ENCODE measurements around the gene DNAH7. TPM values are rescaled to one million over a fixed set of nuclear protein-coding genes. Genes with fewer than 3 reads are reported as not detected.
A peak's percentile ranks its signal among the peaks of the same experiment; 100 is the strongest.

Gene DNAH7
- total RNA-seq, 2 experiments from 2014 or later, result 0.07 TPM

GRCh38 chr2:196101325-196101991 is 32.8 kb upstream of the DNAH7 start:
- ChIA-PET POLR2A (interaction anchor here (0.8 to 1.2 kb wide), 4 partner anchors 12 to 679 kb away, joined by 3 read pairs; no protein-coding TSS in a partner anchor), CTCF (interaction anchor here (0.8 to 2.6 kb wide), 5 partner anchors 9 to 236 kb away, joined by 3 to 12 read pairs (median 4); no protein-coding TSS in a partner anchor)
- intact Hi-C loops (cut with micrococcal nuclease), result loop anchor here (5.0 kb wide), 1 partner anchor 41 kb away; no protein-coding TSS in a partner anchor

DNA sequence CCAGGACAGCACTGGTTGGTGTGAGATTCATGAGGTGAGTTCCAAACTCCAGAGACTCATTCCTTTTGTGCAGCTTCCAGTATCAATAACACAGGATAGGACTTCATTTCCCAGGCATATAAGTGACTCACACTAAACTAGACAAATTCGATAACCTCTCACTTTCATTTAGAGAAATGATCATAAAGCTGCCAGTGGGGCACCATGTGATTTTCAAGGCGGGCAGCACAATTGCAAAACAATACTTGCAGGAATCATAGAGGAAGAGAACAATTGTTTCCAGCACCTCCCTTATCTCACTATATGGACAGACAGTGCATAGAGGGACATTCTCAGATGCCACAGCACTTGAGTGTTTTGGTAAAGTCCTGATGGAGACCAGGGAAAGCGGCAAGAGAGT is 31.3 kb upstream of the DNAH7 start:
- no peak for TF ChIP-seq CTCF (IDR thresholded peaks at IDR 0.05)
- ChIA-PET POLR2A (no interaction called here), CTCF (interaction anchor here (1.0 to 1.1 kb wide), 2 partner anchors 23 to 33 kb away, joined by 3 to 4 read pairs; no protein-coding TSS in a partner anchor)
- H3K27ac Mint-ChIP-seq, result no peak overlapping the region
- H3K4me3 Mint-ChIP-seq, result no peak overlapping the region
- peaks cover 2% of the 10 kb centered on the region for H3K9me3 Mint-ChIP-seq
- H3K4me1 Mint-ChIP-seq (ENCODE audit: low read depth), result peaks cover 24% of the 10 kb centered on the region
- no peaks in the 10 kb centered on the region for H3K36me3 Mint-ChIP-seq (ENCODE audit: low read depth)
- no peak for ATAC-seq
- DNase-seq, result no peak
- no peaks in the 10 kb centered on the region for H3K27me3 Mint-ChIP-seq
- intact Hi-C loops (cut with micrococcal nuclease), result loop anchor here (5.0 kb wide), 1 partner anchor 42 kb away; no protein-coding TSS in a partner anchor

More at GRCh38 chr2:196101325-196101991, 32.8 kb upstream of the DNAH7 start:
- Mint-ChIP-seq H3K36me3 (ENCODE audit: low read depth) (no peaks in the 10 kb centered on the region), H3K27ac (peak overlapping the region; percentile 53), H3K4me1 (ENCODE audit: low read depth) (peaks cover 32% of the 10 kb centered on the region), H3K4me3 (no peak overlapping the region), H3K27me3 (no peaks in the 10 kb centered on the region), H3K9me3 (no peaks in the 10 kb centered on the region)
- TF ChIP-seq CTCF (IDR thresholded peaks at IDR 0.05), result no peak
- DNase-seq, result peak; percentile 71
- ATAC-seq, result peak; percentile 95

DNA sequence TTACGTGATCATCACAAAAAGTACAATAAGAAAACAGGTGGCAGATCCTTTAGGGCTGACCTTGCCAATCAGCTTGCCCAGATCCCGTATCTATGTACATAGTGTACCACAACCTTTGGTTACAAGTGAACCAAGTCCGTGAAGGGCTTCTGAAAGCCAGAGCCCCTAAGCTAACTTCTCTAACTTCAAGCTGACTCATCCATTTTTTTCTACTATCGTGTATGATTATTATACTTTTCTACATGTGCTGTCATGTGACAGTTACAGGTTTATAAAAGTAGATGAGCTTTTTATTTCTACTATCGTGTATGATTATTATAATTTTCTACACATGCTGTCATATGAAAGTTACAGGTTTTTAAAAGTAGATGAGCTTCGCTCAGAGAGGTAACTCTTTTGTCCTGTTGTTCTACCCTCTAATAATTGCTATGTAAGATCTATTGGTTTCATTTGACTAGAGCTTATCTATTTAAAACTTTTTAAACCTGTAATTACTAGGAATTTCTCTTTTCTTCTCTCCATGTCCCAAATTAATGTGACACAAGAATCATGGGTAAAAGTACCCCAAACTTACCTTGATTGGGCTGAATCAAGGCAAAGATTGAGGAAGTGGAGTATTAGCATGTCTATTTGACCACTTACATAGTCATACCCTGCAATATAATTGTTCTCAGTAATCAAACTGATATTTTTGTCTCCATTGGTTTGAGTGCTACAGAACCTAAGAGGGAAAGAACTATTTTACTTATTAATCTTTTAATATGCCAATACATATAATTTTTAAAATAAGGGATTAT is 29.4 kb upstream of the DNAH7 start:
- DNase-seq, result no peak
- no peak for TF ChIP-seq CTCF (IDR thresholded peaks at IDR 0.05)
- Mint-ChIP-seq H3K4me3 (no peak overlapping the region), H3K27ac (no peak overlapping the region), H3K27me3 (no peaks in the 10 kb centered on the region), H3K36me3 (ENCODE audit: low read depth) (peaks cover 4% of the 10 kb centered on the region), H3K4me1 (ENCODE audit: low read depth) (peaks cover 22% of the 10 kb centered on the region), H3K9me3 (peaks cover 13% of the 10 kb centered on the region)
- intact Hi-C loops (cut with micrococcal nuclease), result no loop called here
- no peak for ATAC-seq
- POLR2A ChIA-PET, result no interaction called here
- CTCF ChIA-PET, result interaction anchor here (0.7 to 3.6 kb wide), 3 partner anchors 19 to 200 kb away, joined by 3 to 28 read pairs (median 3); no protein-coding TSS in a partner anchor

DNA sequence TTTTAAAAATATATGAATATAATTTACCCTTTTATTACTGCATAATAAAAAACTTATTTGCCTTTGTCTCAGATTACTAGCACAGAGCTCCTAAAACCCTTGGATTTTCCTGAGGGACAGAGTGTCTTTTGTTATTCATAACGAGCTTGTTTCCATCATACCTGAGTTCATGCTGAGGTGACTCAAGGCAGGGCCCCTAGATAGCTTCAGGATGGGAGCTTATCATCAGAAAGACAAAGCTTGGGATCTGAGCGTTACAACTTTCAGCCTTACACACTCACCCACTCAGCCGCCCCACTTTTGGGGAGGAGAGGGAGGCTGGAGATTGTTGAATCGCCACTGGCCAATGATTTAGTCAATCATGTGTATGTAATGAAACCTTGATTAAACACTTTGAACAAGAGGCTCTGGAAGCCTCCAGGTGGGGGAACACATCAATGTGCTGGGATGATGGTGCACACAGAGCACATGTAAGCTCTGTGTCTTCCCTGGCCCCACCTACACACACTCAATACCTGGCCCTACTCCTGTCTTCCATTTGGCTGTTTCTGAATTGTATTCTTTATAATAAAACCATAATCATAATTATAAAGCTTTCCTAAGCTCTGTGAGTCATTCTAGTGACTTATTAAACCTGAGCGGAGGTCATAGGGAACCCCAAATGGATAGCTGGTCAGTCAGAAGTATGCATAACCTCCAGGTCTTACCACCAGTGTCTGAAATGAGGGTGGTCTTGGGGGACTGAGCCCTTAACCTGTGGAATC is 28.5 kb upstream of the DNAH7 start:
- POLR2A ChIA-PET, result no interaction called here
- Mint-ChIP-seq H3K27ac (no peak overlapping the region), H3K36me3 (ENCODE audit: low read depth) (peaks cover 4% of the 10 kb centered on the region)

More for the DNA sequence above, 28.5 kb upstream of the DNAH7 start:
- TF ChIP-seq CTCF (IDR thresholded peaks at IDR 0.05), result no peak
- Mint-ChIP-seq H3K9me3 (peaks cover 13% of the 10 kb centered on the region), H3K4me3 (no peak overlapping the region), H3K27me3 (no peaks in the 10 kb centered on the region), H3K4me1 (ENCODE audit: low read depth) (peaks cover 16% of the 10 kb centered on the region)
- ATAC-seq (no peak), DNase-seq (no peak)
- CTCF ChIA-PET, result interaction anchor here (0.7 to 3.6 kb wide), 3 partner anchors 18 to 356 kb away, joined by 3 to 28 read pairs (median 3); no protein-coding TSS in a partner anchor
- intact Hi-C loops (cut with micrococcal nuclease), result no loop called here

Measured in activated CD8-positive, alpha-beta T cell treated with anti-CD3 and anti-CD28 coated beads for 36 hours (primary cell).